Caco-2 (cell line): ENCODE results near the gene OR52A5. TPM values are rescaled to one million over a fixed set of nuclear protein-coding genes. Genes with fewer than 3 reads are reported as not detected.

ENCODE experiments used
- BruUV-seq: library from RNA; stranded (reverse); fragments of 400-500 nt; replicated peaks from 2 replicates; lab custom pipeline; 2021; lab: Mats Ljungman, UMichigan
- CTCF ChIA-PET: fragments of 300-600 bp; sonication (Branson Sonifier 250); formaldehyde crosslinking; loops from one replicate; lab custom pipeline; 2022; ENCODE audit warnings: antibody characterized with exemption; lab: Charles Lee
- POLR2A ChIA-PET: fragments of 300-600 bp; sonication (Branson Sonifier 250); formaldehyde crosslinking; loops from one replicate; lab custom pipeline; 2022; ENCODE audit warnings: antibody characterized with exemption; lab: Charles Lee
- DNase-seq, 2 experiments: peaks; one replicate each; pipeline versions ENCODE4 v3.0.0 to v3.0.0-alpha.2; 2020 to 2022
- H3K27me3 ChIP-seq: replicated peaks from 2 replicates; pipeline ENCODE4 v1.6.0; 2011; ENCODE audit warnings: low read length; ENCODE audit not compliant: control insufficient read depth, insufficient read depth
- H3K36me3 ChIP-seq: 2 replicates; pipeline ENCODE4 v1.5.1; 2011; ENCODE audit warnings: low read length; ENCODE audit not compliant: control insufficient read depth, insufficient read depth
- H3K4me1 ChIP-seq: fragments of 250-450 bp; sonication (Bioruptor Pico); 2 replicates; pipeline ENCODE4 v1.5.1; 2020; ENCODE audit warnings: mild to moderate bottlenecking
- H3K4me3 ChIP-seq: 2 replicates; pipeline ENCODE4 v1.5.1; 2011; ENCODE audit warnings: low read depth, mild to moderate bottlenecking, control low read depth, low read length
- H3K9me3 ChIP-seq: fragments of 250-450 bp; sonication (Bioruptor Pico); 2 replicates; pipeline ENCODE4 v1.5.1; 2020; ENCODE audit warnings: mild to moderate bottlenecking, moderate library complexity
- H3K27ac Mint-ChIP-seq: one replicate; pipeline ENCODE4 v1.8.0; 2022; ENCODE audit warnings: mixed read lengths; ENCODE audit not compliant: unreplicated experiment
- H3K27me3 Mint-ChIP-seq: one replicate; pipeline ENCODE4 v1.8.0; 2022; ENCODE audit warnings: mixed read lengths; ENCODE audit not compliant: insufficient read depth, unreplicated experiment
- H3K36me3 Mint-ChIP-seq: one replicate; pipeline ENCODE4 v1.8.0; 2022; ENCODE audit warnings: mild to moderate bottlenecking, mixed read lengths; ENCODE audit not compliant: insufficient read depth, unreplicated experiment
- H3K4me1 Mint-ChIP-seq: one replicate; pipeline ENCODE4 v1.8.0; 2022; ENCODE audit warnings: low read depth, mixed read lengths; ENCODE audit not compliant: unreplicated experiment
- H3K4me3 Mint-ChIP-seq: one replicate; pipeline ENCODE4 v1.8.0; 2022; ENCODE audit warnings: mild to moderate bottlenecking, moderate library complexity, mixed read lengths; ENCODE audit not compliant: unreplicated experiment
- H3K9me3 Mint-ChIP-seq: one replicate; pipeline ENCODE4 v1.8.0; 2022; ENCODE audit warnings: mixed read lengths; ENCODE audit not compliant: unreplicated experiment
- CTCF ChIP-seq, 2 experiments: fragments of 200-600 bp in 1 of 2; IDR thresholded peaks; 1 replicate in 1 of 2; 2 replicates in 1 of 2; pipeline versions ENCODE4 v1.5.1 to v1.8.0; 2011 to 2022; ENCODE audit warnings: antibody characterized with exemption in 1 of 2, control low read depth in 1 of 2, inconsistent platforms in 1 of 2, low read depth in 1 of 2, low read length in 1 of 2, mild to moderate bottlenecking in 1 of 2, moderate library complexity in 1 of 2; ENCODE audit not compliant: insufficient read depth in 1 of 2, severe bottlenecking in 1 of 2, unreplicated experiment in 1 of 2
- intact Hi-C: fragments of 100-400 bp; cut with micrococcal nuclease; formaldehyde crosslinking; loops from one replicate; pipeline ENCODE4 v1.10.0; 2022; ENCODE audit not compliant: unreplicated experiment
- total RNA-seq: library from RNA; stranded (reverse); gene quantifications from 2 replicates; pipeline ENCODE4 v1.2.3, GENCODE V29; 2022

The OR52A5 gene
- total RNA-seq, 1 experiment from 2014 or later, result not detected

- Mint-ChIP-seq H3K27ac (no peak overlapping the region), H3K4me1 (no peaks in the 10 kb centered on the region), H3K4me3 (no peak overlapping the region), H3K36me3 (no peaks in the 10 kb centered on the region), H3K9me3 (no peaks in the 10 kb centered on the region), H3K27me3 (peaks cover 4% of the 10 kb centered on the region)
- BruUV-seq, result no TSS peak
- DNase-seq, result no peak
- H3K27me3 ChIP-seq, result no peaks in the 10 kb centered on the region
- no peak overlapping the region for H3K4me3 ChIP-seq
- intact Hi-C loops, result no loop called here
- CTCF ChIA-PET, result no interaction called here
- H3K36me3 ChIP-seq, result no peaks in the 10 kb centered on the region
- no peaks in the 10 kb centered on the region for H3K4me1 ChIP-seq
- H3K9me3 ChIP-seq, result 0 out of 2 replicates have a peak, but pooled peaks cover 2% of the 10 kb centered on the region
- TF ChIP-seq CTCF (IDR thresholded peaks at IDR 0.05; ENCODE audit: insufficient read depth in 1 of 2, low read depth in 1 of 2, low read length in 1 of 2, severe bottlenecking in 1 of 2, unreplicated experiment in 1 of 2), result no peak
- POLR2A ChIA-PET, result no interaction called here
Observed at GRCh38 chr11:5118893-5119292, 19.3 kb downstream of the OR52A5 start.

- no peak overlapping the region for H3K4me3 Mint-ChIP-seq
- no TSS peak for BruUV-seq
- ChIA-PET POLR2A (no interaction called here), CTCF (no interaction called here)
- no peak for TF ChIP-seq CTCF (IDR thresholded peaks at IDR 0.05; ENCODE audit: insufficient read depth in 1 of 2, low read depth in 1 of 2, low read length in 1 of 2, severe bottlenecking in 1 of 2, unreplicated experiment in 1 of 2)
- H3K9me3 Mint-ChIP-seq, result no peaks in the 10 kb centered on the region
- H3K9me3 ChIP-seq, result 0 out of 2 replicates have a peak, but pooled peaks cover 2% of the 10 kb centered on the region
- H3K27me3 ChIP-seq, result no peaks in the 10 kb centered on the region
- H3K36me3 ChIP-seq, result no peaks in the 10 kb centered on the region
- no peaks in the 10 kb centered on the region for H3K4me1 Mint-ChIP-seq
- intact Hi-C loops, result no loop called here
- no peak overlapping the region for H3K4me3 ChIP-seq
- DNase-seq, result no peak
- H3K36me3 Mint-ChIP-seq, result no peaks in the 10 kb centered on the region
- no peak overlapping the region for H3K27ac Mint-ChIP-seq
- H3K27me3 Mint-ChIP-seq, result no peaks in the 10 kb centered on the region
- H3K4me1 ChIP-seq, result no peaks in the 10 kb centered on the region
Observed at GRCh38 chr11:5117588-5117987, 20.6 kb downstream of the OR52A5 start.

GRCh38 chr11:5115339-5115738, 22.8 kb downstream of the OR52A5 start:
- H3K27me3 Mint-ChIP-seq, result no peaks in the 10 kb centered on the region
- H3K4me1 ChIP-seq, result no peaks in the 10 kb centered on the region
- BruUV-seq, result no TSS peak
- no peak overlapping the region for H3K4me3 ChIP-seq
- POLR2A ChIA-PET, result no interaction called here
- no peak overlapping the region for H3K27ac Mint-ChIP-seq
- intact Hi-C loops, result no loop called here
- H3K4me1 Mint-ChIP-seq, result no peaks in the 10 kb centered on the region
- H3K4me3 Mint-ChIP-seq, result no peak overlapping the region
- H3K9me3 ChIP-seq, result 0 out of 2 replicates have a peak, but pooled peaks cover 2% of the 10 kb centered on the region
- no peaks in the 10 kb centered on the region for H3K9me3 Mint-ChIP-seq
- no peak for TF ChIP-seq CTCF (IDR thresholded peaks at IDR 0.05; ENCODE audit: insufficient read depth in 1 of 2, low read depth in 1 of 2, low read length in 1 of 2, severe bottlenecking in 1 of 2, unreplicated experiment in 1 of 2)
- no peaks in the 10 kb centered on the region for H3K36me3 Mint-ChIP-seq
- CTCF ChIA-PET, result no interaction called here
- H3K27me3 ChIP-seq, result no peaks in the 10 kb centered on the region
- no peak for DNase-seq
- H3K36me3 ChIP-seq, result no peaks in the 10 kb centered on the region
